LHCN-M2 (cell line): ENCODE data around the gene FEM1A. TPM values are rescaled to one million over a fixed set of nuclear protein-coding genes. Genes with fewer than 3 reads are reported as not detected.
"Not testable (repeated sequence)": the region's sequence is repeated elsewhere in the genome, so short reads cannot be mapped to it uniquely, and the experiment has no call there.

ENCODE experiments used
- DNase-seq: peaks from one replicate; pipeline ENCODE4 v3.0.0-alpha.2; 2012; ENCODE audit warnings: low read depth
- polyA plus RNA-seq: library from polyadenylated mRNA; unstranded; fragments of >200 nt; gene quantifications from one replicate; pipeline ENCODE4 v1.2.1, GENCODE V29; 2012; ENCODE audit warnings: missing spikeins
- total RNA-seq: library from RNA; depleted of rRNA; stranded (reverse); fragments of >200 nt; gene quantifications from 2 replicates; pipeline ENCODE4 v1.2.3, GENCODE V29; 2014; rRNA removed

The FEM1A gene, protein sequence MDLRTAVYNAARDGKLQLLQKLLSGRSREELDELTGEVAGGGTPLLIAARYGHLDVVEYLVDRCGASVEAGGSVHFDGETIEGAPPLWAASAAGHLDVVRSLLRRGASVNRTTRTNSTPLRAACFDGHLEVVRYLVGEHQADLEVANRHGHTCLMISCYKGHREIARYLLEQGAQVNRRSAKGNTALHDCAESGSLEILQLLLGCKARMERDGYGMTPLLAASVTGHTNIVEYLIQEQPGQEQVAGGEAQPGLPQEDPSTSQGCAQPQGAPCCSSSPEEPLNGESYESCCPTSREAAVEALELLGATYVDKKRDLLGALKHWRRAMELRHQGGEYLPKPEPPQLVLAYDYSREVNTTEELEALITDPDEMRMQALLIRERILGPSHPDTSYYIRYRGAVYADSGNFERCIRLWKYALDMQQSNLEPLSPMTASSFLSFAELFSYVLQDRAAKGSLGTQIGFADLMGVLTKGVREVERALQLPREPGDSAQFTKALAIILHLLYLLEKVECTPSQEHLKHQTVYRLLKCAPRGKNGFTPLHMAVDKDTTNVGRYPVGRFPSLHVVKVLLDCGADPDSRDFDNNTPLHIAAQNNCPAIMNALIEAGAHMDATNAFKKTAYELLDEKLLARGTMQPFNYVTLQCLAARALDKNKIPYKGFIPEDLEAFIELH
- total RNA-seq: 12.7 and 13.8 TPM in 2 replicates
- 1.1 TPM for polyA plus RNA-seq

DNA sequence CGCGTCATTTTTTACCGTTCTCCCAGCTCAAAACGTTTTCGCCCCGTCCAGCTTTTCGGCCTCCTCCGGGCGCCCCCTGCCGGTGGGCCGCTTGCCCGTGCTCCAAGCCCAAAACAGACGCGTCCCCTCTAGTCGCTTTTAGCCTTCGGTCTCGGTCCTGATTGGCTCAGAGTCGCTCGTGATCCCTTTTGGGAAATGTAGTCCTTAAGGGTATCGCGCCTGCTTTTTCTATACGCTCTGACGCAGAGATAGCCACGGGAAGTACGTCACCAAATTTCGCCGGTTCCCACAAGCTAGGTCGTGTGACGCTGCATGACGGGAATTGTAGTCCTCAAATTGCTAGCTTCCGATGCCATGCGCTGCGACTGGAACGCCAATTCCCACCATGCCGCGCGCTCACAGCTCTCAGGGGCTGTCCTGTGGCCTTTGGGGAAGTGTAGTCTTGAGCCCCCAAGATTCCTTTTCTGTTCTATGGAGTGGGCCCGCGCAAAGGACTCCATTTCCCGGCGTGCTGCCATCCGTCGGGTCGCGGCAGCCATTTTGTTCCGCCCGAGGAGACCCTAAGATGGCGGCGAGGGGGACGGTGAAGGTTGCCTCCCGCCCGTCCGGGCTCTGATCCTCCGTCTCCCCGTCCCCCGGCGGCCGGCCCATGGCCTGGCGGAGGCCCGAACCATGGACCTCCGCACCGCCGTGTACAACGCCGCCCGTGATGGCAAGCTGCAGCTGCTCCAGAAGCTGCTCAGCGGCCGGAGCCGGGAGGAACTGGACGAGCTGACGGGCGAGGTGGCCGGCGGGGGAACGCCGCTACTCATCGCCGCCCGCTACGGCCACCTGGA lies at the start of gene FEM1A:
Gene FEM1A (plus strand): TSS at position 552 of the 836 bp plus-strand sequence. CDS start 121 bp downstream, at position 673.
- DNase-seq: peak; percentile 100

DNA sequence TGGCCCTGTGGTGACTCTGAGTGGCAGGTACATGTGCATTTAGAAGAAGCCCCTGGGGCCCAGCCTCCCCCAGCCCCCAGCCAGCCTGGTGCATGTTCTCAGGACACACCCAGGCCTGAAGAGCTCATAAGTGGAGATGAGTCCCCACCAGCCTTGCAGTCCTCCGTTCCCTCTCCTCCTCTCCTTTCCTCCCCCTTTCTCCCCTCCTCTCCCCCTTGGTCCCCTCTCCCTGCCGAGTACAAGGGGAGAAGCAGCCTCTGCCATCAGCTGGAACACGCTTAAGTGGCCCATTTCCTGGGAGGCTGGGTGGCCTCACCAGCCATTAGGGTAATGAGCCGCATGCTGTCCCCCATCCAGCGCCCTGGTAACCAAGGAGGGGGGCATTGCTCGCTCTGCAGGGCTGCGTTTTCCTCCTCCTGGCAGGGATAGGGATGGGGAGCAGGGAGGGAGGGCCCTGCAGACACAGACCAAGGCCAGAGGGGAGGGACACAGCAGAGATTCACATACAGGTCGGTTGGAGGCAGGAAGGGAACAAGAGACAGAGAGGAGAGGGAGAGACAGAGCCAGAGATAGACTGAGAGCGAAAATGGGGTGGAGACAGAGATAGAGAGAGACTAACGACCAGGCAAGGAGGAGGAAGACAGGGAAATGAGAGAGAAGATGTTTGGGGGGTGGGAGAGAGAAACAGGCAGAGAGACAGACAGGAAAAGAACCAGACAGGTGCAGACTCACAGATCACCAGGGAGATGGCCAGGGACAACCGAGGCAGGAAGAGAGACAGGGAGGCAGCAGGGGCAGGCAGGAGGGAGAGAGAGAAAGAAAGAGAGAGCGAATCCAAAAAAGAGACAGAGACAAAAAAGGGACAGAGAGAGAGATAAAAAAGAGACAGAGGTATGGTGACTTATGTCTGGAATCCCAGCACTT lies 48.5 kb upstream of the FEM1A start:
- DNase-seq: no peak

DNA sequence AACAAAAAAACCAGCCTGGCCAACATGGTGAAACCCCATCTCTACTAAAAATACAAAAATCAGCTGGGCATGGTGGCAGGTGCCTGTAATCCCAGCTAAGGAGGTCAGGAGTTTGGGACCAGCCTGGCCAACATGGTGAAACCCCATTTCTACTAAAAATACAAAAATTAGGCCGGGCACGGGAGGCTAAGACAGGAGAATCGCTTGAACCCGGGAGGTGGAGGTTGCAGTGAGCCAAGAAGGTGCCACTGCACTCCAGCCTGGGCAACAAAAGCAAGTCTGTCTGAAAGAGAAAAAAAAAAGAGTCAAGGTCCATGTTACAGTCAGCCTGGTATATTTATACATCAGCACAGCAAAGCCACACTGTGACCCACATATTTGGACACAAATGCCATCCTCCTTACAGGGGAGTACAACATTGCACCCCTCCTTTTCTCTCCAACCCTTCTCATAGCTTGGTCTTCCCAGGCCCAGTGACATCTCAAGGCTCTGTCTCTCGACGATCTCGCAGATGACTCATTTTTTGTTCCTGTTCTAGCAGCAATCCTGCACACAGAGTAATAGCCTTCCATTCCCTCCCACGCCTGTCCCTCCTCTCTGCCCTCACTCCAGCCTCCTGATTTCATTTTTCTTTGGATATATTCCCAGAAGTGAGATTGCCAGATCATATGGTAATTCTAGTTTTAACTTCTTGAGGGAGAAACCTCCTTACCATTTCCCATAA lies 46.9 kb upstream of the FEM1A start:
- DNase-seq: peak; percentile 91

DNA sequence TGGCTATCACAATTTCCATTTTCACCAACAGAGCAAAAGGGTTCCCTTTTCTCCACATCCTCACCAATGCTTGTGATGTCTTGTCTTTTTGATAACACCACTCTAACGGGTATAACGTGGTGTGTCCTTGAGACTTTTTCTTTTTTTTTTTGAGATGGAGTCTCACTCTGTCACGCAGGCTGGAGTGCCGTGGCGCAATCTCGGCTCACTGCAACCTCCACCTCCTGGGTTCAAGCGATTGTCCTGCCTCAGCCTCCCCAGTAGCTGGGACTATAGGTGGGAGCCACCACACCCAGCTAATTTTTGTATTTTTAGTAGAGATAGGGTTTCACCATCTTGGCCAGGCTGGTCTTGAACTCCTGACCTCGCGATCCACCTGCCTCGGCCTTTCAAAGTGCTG lies 46.4 kb upstream of the FEM1A start:
- not testable (repeated sequence) for DNase-seq

DNA sequence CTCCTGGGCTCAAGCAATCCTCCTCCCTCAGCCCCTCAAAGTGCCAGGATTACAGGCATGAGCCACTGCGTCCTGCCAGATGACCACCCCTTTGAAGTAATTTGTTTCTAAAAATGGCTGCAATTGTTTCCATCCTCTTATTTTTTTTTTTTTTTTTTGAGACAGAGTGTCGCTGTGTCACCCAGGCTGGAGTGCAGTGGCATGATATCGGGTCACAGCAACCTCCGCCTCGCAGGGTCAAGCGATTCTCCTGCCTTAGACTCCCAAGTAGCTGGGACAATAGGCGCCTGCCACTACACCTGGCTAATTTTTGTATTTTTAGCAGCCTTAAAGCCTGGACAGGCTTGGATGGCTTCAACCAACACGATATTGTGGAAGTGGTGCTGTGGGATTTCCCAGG lies 45.5 kb upstream of the FEM1A start:
- DNase-seq: no peak

DNA sequence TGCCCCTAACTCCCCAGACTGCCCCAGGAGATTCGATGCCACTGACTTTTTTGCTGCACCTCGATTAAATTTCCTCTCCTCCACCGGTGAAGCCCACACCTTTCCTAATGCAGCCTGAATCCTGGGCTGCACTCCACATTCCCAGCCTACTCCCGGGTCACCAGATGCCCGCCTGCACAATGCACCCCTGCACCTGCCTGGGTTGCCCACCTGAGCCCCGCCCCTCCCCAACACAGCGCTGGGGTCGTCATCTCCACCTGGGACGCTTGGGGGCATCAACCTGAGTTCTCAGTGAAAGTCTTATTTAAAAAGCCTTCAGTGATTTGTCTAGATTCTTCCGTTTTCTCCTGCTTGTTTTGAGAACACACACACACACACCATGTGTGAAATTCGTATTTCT lies 43.3 kb upstream of the FEM1A start:
- DNase-seq: no peak

DNA sequence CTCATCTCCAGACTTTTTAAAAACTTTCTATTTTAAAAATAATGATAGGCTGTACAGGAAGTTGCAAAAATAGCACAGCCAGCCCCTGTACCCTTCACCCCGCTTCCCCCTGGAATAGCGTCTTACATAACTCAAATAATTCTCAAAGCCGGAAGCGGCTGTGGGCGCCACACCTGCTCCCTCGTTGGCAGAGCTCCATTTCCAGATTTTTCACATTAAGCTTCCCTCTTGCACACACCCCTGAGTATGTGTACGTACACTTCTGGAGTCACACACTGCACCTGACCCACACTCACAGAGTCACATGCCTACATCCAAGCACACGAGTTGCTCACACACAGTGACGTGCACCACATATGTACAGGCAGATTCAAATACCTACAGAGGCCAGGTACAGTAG lies 42.9 kb upstream of the FEM1A start:
- peak; percentile 45 for DNase-seq

DNA sequence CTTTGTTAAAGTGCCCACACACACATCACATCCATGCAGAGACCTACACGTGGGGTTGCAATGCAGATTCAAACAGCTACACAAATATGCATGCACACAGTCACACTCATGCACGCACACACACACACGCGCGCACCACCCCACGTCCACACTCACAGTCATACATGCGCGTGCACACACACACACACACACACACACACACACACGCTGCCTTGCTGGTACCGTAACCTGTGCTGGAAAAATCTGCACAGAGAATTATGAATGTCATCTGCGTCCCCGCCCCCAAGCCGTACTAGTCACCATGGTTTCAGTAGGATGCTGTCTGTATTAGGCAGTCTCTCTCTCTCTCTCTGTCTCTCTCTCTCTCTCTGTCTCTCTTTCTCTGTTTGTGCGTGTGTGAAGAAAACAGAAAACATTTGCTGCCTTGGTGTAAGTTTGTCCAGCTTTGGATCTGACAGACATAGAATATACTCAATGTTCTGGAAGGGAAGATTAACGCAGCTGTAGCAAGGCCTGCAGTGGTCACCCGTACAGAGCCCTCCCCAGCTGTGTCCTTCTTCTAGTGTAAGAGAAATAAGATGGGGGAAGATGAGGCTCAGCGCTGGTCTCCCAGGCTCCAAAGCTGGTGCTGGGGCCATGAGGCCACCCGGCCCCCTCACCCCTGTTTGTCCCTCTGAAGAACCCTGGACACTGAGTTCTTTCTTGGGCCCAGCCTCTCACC lies 41.5 kb upstream of the FEM1A start:
- DNase-seq: no peak

DNA sequence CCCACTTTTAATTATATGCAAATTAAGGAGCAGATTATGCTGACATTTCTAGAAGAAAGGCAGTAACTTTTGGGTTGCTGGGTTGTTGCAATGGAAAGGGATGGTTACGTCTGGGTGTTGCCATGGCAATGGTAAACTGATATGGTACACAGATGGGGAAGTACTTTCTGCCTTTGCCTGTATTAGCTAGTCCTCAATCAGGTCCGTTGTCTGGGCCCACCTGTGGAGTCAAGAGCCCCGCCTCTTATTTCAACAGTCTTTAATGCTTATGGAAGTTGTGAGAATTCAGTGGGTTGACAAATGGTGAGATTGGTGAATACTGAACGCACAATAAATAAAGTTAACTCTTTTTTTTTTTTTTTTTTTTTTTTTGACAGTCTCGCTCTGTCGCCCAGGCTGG lies 37.3 kb upstream of the FEM1A start:
- DNase-seq: no peak

DNA sequence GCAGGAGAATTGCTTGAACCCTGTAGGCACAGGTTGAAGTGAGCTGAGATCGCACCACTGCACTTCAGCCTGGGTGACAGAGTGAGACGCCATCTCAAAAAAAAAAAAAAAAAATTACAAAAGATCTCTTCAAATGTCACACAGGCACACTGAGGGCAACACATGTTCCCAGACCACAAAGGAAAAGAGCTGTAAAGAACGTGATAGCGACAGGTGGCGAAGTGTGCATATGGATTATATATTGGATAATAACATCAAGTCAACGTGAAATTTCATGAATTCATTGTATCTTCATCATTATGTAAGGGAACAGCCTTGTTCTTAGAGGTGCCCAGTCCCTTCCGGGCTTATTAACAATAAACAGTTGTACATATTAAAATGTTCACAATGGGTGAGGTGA lies 36.1 kb upstream of the FEM1A start:
- no peak for DNase-seq

DNA sequence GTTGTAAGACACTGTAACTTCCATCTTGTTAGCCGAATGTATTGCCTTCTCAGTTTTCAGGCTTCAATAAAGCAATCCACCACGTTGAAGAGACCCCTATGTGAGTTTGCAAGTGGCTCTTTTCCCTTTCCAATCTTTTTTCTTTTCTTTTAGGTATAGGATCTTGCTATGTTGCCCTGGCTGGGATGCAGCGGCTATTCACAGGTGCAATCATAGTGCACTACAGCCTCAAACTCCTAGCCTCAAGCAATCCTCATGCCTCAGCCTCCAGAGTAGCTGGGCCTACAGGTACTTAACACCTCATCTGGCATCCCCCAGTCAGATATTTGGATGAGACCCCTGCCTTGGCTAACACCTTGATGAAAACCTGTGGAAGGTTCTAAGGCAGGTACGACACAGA lies 33.5 kb upstream of the FEM1A start:
- no peak for DNase-seq

DNA sequence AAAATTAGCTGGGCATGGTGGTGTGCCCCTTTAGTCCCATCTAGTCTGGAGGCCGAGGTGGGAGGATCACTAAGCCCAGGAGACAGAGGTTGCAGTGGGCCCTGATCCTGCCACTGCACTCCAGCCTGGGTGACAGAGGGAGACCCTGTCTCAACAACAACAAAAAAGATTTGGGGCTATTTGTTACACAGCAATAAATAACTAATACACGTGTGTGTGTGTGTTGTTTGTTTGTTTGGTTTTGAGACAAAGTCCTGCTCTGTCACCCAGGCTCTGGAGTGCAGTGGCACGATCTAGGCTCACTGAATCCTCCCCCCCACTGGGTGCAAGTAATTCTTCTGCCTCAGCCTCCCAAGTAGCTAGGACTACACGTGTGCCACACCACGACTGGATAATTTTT lies 32.9 kb upstream of the FEM1A start:
- DNase-seq: no peak

DNA sequence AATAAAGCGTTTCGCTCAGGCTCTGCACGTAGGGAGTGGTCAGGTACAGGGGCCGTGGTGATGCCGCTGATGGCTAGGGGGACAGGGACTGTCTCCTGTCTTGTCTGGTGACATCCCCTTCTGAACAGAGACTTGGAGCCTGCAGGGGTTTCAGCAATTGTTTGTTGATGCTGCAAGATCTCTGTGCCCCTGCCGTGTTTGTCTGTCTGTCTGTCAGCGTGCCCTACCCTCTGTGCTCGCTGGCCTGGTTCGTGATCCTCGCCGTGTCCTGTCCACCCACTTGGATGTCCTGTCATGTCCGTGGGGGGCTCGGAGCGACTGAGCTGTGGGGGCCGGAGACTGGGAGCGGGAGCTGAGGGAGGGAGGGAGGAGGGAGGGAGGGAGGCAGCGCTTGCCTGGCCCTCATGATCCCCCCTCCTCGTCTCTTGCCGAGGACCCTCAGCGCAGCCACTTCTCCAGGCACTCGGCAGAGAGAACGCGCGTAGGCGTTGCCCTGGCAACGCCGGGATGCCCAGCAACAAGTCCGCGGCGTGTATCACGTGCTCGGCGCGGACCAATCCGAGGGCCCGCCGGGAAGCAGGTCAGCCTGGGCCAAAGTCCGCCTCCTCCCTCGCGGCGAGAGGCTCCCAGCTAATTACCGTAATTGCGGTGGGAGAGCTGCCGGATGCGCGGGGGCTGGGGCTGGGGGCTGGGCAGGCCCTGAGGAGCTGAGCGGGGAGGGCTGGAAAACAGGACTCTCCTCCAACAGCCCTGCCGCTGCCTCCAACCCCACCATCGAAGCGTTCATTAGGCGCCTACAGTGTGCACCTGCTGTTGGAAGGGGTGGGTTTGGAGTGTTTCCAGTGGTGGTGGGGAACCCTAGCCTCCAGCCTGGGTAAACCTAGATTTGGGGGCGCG lies 31.9 kb upstream of the FEM1A start:
- DNase-seq: peak; percentile 77

DNA sequence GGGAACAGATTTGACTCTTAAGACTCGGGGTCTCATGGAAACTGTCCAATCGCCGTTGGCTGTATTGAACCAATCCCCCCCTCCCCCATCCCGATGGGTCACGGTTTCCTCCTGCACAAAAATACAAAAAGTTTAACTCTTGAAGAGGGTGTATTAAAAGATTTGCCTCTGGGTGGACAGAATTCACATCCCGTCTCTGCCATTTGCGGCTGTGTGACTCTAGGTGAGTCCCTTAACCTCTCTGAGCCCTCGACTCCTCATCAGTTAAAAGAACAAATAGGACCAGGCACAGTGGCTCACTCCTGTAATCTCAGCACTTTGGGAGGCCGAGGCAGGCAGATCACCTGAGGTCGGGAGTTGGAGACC lies 31.3 kb upstream of the FEM1A start:
- no peak for DNase-seq

DNA sequence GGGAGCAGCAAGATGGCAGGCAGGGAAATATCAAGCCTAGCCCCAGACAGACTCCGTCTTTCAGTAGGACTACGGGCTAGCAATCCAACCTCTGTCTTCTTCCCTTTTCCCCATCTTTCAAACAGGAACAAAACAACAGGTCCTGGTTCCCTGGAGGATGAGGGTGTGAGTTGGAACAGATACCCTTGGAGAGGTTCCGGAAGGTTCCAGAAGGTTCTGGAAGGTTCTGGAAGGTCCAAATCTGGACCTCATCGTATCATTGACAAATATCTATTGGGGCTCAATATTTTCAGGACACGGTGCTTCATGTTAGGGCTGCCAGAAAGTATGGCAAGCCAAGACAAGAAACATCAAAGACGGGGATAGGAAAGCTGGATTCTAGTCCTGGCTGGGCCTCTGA lies 28.5 kb upstream of the FEM1A start:
- DNase-seq: no peak

DNA sequence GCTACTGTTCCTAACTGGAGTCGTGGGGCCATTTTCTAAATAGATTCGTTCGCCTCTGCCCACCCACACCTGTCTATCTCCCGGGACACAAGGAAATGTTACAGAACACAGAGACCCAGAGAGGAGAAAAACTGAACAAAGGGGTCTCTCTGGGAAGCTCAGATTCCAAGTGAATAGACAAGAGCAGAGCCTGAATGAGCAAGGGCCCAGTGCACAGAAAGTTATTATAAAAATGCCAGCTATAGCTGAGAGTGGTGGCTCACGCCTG lies 27.2 kb upstream of the FEM1A start:
- no peak for DNase-seq

DNA sequence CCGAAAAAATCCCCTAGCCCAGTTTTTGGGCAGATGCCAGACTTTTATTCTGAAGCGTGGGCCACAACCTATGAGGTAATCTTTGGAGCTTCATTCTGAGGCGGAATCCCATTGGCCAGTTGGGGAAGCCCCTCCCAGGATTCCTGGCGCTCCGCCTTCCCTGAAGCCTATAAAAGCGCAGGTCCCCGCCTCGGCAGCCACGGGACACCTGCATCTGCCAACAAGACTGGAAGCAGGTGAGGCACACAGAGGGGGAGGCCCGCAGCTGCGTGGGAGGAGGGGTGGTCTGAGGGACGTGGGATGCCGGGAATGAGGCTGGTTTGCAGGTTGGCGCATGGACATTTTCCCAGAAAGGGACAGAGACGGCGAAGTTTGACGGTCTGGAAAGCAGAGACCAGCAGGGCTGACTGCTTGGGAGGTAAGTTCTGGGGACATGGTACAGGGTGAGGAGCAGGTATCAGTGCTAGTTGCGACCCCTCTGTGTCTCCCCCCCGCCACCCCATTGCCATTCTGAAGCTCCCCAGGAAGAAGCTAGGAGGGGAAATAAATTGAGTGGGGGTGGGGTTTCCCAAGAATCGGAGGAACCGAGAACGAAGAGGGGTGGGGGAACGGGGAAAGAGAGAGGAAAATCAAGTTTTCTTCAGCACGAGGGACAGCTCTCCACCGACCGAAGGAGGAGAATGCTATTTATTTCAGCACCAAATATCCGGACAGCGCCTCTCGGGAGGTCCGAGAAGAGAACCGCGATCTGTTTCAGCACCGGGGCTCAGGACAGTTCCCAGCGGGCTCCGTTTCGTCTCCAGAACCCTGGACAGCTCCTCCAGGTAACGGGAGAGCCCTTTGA lies 22.4 kb upstream of the FEM1A start:
- peak; percentile 74 for DNase-seq

DNA sequence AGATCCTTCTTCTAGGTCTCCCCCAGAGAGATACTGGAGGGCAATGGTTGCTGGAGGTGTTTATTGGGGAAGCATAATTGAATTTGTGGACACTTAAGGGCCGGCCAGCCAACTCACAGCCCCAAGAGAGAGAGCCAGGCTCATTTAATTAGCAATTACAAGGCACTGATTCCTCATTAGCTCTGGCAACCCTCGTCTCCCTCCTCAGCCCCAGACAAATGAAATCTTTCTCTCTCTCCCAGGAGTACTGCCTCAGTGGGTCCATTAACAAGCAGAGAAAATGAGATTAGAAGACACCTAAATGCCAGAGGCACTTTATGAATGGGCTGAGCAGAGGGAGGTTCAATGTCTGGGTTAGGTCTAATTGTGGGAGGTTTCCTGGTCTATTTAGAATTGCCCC lies 19.0 kb upstream of the FEM1A start:
- no peak for DNase-seq
